ENCODE data around the gene MAP3K4. TPM values are rescaled to one million over a fixed set of nuclear protein-coding genes. Genes with fewer than 3 reads are reported as not detected.

The MAP3K4 gene
- polyA plus RNA-seq, 3 donors: 36.6 to 55.0 (median 45.9) TPM

DNA sequence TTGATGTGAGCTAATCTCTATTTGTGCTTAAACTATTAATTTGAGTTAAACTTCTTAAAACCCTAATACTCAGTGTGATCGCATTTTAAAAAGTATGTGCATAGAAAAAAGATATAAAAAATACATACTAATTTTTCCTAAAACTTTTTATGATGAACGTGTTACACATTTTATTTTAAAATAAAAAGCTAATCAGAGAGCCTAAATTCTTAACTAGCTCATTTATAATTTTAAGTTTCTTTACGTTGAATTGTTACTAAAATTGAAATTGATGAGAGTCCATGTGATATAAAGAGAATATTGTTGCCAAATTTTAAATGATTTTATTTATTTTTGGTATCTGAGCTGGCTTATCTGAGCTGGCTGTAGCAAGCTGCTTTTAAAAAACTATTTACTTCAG is 6.6 kb downstream of the MAP3K4 start:
- DNase-seq: no peak

DNA sequence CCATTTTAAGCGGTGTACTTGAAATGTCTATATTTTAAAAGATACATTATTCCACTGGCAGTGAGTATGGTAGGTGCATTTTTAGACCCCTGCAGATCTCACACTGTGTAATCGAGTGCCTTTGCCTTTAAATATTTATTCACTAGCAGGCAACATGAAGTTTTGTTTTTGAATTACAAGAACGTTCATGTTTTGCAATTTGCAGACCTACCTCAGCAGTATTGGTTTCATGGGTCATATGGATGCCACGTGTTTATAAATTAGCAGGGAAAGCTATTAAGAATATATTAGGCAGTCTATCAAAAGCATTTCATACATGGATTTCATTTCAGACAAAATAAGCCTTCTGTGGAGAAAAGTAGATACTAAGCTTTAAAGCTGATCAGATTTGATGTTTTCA is 7.2 kb downstream of the MAP3K4 start:
- DNase-seq: no peak

DNA sequence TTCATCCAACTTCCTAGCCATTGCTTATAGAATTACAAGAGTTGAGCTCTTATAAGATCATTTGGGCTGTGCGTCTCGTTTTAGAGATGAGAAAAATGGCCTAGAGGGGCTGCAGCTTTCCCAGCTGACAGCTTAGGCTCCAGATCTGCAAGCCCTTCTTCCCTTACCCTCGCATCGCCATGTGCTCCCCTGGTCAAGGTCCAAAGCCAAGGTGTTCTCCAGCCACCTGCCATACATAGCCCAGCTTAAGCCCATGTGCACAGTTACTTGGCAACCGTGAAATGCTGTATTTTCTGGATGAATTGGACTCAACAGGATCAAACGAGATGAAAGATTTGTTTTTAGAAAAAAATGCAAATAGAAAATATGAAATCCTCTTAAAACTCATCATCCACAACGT is 7.9 kb downstream of the MAP3K4 start:
- DNase-seq: no peak

DNA sequence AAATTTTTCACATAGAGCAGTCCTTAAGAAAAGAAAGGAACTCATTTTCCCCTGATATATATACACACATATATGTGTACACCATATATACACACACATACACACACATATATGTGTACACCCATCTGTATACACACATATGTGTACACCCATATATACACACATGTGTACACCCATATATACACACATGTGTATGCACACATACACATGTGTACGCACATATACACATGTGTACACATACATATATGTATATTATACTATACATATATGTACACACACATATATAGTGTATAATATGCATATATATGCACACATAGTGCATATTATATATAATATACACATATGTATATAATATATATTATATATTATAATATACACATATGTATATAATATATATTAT is 9.1 kb downstream of the MAP3K4 start:
- DNase-seq: no peak

DNA sequence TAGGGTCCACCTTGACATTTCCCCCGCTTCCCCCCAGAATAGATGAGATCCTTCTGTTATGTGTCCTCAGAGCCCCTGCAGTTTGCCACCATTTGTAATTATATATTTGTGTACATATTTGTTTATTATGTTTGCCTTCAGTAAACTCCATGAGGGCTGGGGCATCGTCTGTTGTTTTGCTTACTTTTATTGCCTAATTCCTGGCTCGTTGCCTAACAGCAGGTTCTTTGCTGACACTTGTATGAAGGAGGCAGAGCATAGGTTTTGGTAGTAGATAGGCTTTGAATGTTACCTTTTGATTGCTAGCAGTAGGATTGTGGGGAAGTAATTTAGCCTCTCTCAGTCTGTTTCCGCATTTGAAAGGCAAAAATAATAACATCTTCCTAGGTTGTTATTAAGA is 9.9 kb downstream of the MAP3K4 start:
- DNase-seq: no peak

DNA sequence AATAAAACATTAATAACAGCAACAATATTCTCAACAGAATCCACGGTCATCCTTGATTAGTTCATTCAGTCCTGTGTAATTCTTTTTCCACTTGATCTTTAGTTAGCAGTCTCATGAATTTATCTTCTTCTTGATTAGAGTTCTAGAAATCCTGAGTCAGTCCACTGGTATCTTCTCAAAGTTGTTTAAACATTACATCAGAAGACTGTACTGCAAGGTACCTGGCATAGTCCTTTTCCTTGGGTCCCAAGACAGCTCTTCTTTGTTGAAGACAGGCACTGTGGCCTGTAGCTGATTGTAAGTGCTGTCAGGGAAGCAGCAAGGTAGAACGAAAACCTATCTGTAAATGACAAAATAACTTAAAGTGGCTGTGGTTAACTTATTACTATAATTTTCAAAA is 11.8 kb downstream of the MAP3K4 start:
- DNase-seq: no peak

DNA sequence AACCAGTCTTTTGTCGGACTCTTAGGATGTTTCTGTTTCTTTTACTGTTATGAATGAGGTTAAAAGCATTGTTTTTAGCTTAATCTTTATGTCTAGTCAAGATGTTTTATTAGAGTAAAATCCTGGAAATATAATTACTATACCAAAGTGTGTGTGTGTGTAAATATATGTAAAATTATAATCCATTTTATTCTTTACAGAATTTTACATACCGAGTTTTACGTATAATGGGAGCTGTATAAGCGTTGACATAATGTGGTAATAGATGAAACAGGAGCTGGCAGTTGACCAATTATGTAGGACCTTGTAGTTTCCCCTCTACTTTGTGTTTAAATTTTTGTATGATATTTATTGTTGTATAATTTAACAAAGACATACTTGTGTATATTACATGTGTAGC is 16.7 kb downstream of the MAP3K4 start:
- no peak for DNase-seq

DNA sequence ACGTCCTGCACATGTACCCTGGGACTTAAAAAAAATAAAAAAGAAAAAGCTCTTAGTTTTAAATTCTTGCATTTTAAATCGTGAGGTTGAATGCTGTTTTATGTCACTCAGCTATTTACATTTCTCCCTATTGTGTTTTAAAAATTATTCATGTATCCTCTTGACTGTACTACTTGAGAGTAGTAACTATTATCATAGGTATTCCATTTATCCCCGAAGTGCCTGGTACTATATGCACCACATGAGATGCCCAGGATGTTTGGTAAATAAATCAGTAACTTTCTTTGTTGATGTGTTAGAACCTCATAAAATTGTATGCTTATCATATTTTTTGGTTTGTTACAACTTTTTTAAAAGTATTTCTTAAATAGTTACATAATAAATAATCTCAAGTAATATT is 18.4 kb downstream of the MAP3K4 start:
- no peak for DNase-seq

DNA sequence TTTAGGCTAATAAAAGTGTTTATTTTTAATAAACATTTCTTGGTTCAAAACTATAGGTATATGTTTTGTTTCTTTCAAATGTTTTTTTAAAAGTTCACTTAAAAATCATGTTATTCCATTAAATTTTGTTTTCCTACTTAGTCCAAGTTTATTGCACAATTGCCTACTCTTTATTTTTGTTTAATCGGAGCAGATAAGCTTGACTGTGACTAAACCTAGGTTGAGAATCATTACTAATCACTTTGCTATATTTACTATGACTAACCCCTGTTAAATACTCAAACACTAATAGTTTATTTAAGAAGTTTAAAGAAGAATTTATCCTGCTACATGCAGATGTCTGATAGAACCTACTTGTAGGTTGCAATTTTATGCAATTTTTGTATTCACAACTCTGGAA is 18.8 kb downstream of the MAP3K4 start:
- DNase-seq: no peak

DNA sequence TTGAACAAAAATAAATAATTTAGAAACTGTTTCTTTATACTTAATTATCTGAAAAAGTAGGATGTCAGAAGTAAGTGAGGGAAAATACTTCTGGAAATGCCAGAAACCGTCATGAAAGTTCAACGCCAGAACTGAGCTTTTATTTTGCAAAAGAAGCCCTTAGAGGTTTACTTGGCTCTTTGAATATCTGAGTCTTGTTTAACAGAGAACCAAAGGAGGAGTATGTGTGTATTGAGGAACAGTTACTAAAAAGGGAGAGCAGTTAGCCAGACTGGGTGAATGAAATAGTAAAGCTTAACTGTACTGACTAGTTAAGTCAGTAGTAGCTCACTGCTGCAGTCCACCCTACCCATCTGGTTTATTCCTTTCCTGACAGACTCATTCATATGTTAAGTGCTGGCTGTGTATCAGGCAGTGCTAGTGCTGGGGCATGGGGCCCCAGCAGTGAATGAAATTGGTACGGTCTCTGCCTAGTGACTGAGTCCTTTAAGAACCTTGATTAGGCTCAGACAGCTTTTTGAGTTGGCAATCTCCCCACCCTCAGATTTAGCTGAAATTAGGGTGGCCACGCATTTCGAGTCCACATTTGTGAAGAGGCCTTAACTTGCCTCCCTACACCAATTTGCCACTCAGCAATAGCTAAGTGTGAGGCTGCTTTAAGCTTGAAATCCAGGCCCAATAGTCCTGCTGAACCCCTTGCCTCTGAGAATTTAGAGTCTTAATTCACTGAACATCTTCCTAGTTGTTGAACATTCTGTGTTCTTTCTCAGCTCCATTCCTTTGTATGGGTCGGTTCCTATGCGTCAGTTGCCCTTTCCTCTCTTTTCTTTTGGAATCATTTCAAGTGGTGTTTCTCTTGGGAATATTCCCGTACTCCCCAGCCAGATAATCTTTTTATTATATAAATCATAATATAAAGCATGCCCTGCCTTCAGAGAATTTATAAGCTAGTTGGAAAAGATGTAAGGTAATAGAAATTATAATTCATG is 20.2 kb downstream of the MAP3K4 start:
- DNase-seq: no peak

DNA sequence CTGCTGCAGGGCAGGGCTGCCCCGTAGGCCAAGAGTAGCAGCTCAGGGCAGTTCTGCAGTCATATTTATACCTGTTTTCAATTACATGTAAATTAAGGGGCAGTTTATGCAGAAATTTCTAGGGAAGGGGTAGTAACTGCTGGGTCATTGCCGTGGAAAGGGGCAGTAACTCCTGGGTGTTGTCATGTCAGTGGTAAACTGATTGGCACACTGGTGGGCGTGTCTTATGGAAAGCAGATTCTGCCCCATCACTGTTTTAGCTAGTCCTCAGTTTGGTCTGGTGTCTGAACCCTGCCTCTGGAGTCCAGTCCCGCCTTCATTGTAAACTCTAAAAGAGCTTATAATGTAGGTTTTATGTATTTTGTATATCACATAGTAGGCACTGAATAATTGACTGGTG is 22.1 kb downstream of the MAP3K4 start:
- no peak for DNase-seq

DNA sequence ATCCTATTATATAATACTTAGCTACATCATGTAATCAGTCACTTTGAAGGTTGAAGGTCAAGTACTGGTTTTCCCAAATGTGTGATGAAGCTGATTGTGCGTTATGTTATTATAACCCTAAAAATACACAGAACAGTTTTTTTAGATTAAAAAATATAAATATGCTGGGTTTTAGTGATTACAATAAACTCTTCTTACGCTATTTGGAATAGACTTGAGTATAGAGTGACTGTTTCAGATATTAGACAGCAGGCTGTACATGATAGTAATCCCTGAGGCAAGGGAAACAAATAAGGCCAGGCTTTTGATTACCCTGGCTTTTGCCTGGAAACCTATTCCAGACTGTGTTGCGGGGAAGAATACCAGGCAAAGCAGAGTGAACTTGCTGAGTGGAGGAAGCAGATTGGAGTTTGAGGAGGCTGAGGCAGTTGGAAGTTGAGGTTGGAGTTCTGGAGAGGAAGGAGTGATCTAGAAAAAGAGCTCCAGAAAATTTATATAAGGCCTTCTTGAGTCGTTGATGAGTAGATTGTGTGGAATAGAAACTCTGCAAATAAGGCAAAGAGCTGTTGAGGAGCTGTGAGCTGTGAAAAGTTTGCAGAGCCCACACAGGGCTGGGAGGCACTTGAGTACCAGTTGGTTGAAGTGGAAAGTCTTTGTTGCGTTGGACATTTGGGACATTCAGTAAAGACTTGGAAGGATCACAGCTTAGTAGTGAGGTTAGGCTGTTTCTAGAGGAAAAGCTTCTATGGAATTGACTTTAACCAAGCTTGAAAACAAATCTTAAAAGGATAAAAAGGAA is 26.4 kb downstream of the MAP3K4 start:
- no peak for DNase-seq

DNA sequence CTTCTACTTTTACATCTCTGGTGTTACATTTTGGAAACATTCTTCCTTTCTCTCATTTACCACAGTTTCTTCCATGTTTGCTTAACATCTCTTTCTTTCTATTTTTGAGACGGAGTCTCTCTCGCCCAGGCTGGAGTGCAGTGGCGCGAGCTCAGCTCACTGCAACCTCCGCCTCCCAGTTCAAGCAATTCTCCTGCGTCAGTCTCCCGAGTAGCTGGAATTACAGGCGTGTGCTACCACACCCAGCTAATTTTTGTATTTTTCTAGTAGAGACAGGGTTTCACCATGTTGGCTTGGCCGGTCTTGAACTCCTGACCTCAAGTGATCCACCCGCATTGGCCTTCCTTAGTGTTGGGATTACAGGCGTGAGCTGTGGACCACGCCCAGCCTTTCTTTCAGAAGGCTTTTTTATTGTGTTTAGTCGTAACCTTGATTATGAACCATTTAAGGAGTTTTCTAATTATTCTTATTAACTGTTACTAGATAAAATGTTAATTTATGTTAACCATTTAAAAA is 27.8 kb downstream of the MAP3K4 start:
- DNase-seq: no peak

DNA sequence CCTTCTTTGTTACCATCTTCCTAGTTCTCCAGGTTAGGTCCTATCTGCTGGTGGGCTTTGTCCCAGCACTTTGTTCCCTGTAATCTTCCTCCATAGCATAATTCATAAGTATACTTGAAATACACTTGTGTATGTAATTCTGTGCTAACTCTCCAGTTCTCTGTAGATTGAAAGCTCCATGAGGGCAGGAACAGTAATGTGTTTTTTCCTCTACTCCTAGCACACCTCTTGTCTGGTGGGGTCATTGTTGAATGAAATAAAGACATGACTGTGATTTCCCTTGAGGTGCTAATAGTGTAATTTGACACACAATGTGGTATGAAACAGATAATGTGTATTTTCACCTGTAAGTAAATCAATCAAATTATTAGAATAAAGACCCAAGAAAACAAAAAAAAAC is 30.0 kb downstream of the MAP3K4 start:
- DNase-seq: no peak

DNA sequence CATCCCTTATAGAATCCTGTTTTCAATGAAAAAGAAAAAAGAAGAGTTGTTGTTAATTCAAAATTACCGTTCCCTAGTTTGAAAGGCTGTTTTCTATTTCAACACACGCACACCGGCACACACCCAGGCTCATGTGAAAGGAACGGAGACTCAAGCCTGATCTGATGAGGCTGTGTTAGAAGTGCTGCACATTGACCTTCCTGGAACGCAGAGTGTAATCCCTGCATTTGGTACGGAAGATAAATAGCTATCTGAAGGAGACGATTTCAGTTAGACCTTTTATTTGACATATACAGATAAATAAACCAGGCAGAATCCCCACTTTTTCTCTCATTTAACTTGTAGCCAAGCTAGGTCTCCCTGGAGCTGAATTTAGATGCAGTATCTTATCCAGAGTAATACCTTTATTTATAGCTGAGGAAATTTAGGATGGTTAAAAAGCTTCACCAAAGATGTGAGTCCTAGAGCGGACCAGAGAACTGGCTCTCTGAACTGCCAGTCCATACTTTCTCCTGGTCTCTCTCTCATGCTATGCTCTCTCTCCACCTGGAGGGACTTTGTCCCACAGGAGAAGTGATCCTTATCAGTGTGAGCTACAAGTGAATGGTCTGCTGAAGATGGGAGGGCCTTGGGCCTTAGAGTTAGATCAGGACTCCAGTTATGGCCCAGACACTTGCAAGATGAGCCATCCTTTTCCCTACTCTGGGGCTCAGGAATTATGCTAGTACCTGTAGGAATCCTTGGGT is 30.6 kb downstream of the MAP3K4 start:
- no peak for DNase-seq

DNA sequence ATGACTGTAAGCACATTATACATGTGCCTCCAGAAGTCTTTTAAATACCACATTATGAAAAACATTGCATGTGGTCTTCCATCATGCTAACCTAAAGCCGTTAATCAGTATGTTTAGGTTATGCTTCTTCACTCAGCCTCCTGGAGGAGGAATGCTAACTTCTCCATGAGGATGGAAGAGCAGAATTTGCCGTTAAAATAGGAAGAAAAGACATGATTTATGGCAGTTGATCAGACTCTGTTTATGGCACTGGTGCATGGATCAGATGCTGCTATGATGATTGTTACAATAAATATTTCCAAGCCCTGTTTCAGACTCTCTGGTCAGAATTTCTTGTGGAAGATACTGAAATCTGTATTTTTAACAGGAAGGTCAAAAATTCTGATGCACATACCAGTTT is 31.7 kb downstream of the MAP3K4 start:
- no peak for DNase-seq

DNA sequence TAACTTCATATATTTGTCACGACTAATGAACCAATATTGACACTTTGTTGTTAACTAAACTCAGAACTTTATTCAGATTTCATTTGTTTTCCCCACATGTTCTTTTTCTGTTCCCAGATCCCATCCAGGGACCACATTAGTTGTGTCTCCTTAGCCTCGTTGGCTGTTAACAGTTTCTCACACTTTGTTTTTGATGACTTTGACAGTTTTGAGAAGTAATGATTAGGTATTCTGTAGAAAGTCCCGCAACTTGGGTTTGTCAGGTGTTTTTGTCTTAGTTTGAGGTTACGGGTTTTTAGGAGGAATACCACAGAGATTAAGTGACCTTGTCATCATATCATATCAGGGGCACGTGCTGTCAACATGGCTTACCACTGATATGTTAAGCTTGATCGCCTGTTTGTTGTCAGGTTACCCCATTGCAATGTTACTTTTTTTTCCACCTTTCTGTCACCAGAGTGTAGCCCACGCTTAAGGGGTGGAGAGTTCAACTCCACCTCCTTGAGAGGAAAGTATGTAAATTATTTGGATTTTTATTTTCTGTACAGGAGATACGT is 32.9 kb downstream of the MAP3K4 start:
- no peak for DNase-seq

DNA sequence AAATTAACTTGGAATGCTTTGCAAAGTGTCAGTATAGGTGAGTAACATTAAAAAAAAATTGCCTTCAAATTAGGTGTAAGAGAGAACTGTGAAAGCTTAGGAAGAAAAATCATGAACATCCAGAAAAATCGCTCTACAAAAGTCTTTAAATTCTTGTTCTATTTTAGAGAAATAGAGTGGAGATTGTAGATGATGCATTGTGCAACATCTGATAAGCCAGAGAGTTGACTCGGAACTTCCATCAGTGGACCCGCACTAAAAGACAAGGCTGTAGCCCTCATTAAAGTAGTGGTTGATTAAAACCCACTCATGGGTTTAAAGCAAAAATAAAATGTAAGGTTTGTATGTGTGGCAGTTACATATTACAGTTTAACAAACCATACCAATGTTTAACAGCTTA is 35.8 kb downstream of the MAP3K4 start:
- no peak for DNase-seq

DNA sequence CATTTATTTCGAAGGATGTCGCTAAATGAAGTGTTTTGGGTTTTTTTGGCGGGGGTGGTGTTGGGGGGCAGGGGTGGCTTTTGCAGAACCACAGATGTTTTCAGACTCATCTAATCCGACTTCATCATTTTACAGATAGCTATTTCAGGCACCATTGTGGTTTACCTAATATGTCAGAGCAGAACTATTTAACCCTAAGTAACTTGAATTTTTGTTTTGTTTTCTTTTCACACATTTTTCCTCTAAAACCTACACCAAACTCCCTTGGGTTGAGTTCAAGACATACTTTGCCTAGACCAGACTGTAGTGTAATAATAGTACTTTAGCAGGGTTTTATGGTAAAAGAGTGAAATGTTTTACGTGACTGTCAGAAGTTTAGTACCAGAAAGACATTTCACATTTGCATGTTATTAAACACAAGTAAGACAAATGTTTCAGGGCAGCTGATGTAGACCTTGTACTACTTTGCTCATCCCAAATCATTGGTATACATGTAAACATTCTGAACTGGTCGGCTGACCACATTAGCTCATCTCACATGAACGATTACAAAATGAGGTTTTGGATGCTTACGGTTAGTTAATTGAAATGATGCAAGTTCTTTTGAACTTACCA is 37.7 kb downstream of the MAP3K4 start:
- DNase-seq: peak; percentile 16

DNA sequence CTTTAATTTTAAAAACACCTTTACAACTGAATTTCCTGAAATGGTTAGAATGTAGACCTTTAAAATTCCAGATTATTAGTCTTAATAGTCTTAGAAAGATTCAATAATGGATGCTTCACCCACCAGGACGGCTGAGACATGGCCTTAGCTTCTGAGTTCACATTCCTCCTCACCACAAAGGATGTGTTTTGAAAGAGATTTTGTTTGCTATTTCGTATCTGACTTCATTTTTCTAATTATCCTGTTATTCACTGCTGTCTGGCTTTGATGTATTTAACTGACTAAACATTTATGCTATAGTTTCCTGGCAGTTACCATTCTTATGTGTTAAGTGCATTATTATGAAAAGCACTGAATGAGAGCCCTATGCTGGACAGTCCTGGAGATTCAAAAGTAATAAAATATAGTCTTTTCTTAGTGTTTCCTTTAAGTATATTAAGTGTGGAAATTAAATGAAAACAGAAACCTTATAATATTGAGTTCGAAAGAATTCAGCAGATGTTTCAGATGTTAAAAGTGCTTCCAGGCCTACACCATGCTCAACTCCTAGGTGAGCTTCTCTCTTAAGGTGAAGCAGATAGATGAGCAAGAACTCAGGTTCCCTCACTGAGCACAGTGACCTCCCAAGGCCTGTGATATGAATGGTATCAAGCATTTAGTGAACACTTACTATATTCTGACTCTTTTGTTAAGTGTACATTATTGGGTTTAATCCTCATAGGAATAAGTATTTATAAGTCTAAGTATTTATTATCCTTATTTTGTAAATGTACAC is 40.3 kb downstream of the MAP3K4 start:
- no peak for DNase-seq

DNA sequence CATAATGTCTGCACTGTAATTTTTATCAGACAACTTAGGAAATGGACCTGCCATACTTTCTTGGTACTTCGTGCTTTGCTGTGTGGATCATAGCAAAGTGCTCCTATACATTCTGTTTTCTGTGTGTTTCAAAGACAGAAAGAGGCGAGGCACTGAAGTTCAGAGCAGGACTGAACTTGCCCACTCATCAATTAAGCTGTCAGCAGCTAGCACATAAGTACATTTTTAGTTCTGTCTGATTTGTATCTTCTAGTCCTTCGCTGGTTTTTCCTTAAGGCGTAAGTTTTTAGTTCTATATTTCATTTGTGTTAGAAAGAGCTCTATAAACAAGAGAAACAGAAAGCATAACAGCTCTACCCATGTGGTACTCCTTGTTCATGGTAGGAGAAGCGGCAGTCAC is 42.1 kb downstream of the MAP3K4 start:
- DNase-seq: no peak

Data from renal pelvis (tissue), 4 donors.